ENCODE data around the gene ARL3.
"Not testable (repeated sequence)": the region's sequence is repeated elsewhere in the genome, so short reads cannot be mapped to it uniquely, and the experiment has no call there.

Gene ARL3

GRCh38 chr10:102702742-102703141, 11.5 kb downstream of the ARL3 start:
- no peak for DNase-seq (ENCODE audit: low read depth)

GRCh38 chr10:102701796-102702195, 12.4 kb downstream of the ARL3 start:
- DNase-seq (ENCODE audit: low read depth), result no peak

GRCh38 chr10:102701272-102701671, 12.9 kb downstream of the ARL3 start:
- no peak for DNase-seq (ENCODE audit: low read depth)

- DNase-seq (ENCODE audit: low read depth), result no peak
These were observed 15.3 kb downstream of the ARL3 start for GRCh38 chr10:102698894-102699293.

- DNase-seq (ENCODE audit: low read depth), result no peak
These were observed 17.5 kb downstream of the ARL3 start for GRCh38 chr10:102696736-102697135.

GRCh38 chr10:102695401-102695800, 18.8 kb downstream of the ARL3 start:
- DNase-seq (ENCODE audit: low read depth), result not testable (repeated sequence)

GRCh38 chr10:102691285-102692066, 22.7 kb downstream of the ARL3 start:
- no peak for DNase-seq (ENCODE audit: low read depth)

- no peak for DNase-seq (ENCODE audit: low read depth)
These were observed 30.5 kb downstream of the ARL3 start for GRCh38 chr10:102683736-102684135.

- no peak for DNase-seq (ENCODE audit: low read depth)
These were observed 31.2 kb downstream of the ARL3 start for GRCh38 chr10:102682981-102683380.

GRCh38 chr10:102682416-102682815, 31.8 kb downstream of the ARL3 start:
- no peak for DNase-seq (ENCODE audit: low read depth)

GRCh38 chr10:102681696-102682095, 32.5 kb downstream of the ARL3 start:
- no peak for DNase-seq (ENCODE audit: low read depth)

GRCh38 chr10:102679596-102679995, 34.6 kb downstream of the ARL3 start:
- DNase-seq (ENCODE audit: low read depth), result no peak

- no peak for DNase-seq (ENCODE audit: low read depth)
These were observed 35.3 kb downstream of the ARL3 start for GRCh38 chr10:102678842-102679289.

GRCh38 chr10:102678068-102678400, 36.2 kb downstream of the ARL3 start:
- no peak for DNase-seq (ENCODE audit: low read depth)

GRCh38 chr10:102677331-102678067, 36.7 kb downstream of the ARL3 start:
- no peak for DNase-seq (ENCODE audit: low read depth)

- no peak for DNase-seq (ENCODE audit: low read depth)
These were observed 37.5 kb downstream of the ARL3 start for GRCh38 chr10:102676534-102677315.

- DNase-seq (ENCODE audit: low read depth), result peak; percentile 96
These were observed 38.3 kb downstream of the ARL3 start for GRCh38 chr10:102675666-102676533.

- no peak for DNase-seq (ENCODE audit: low read depth)
These were observed 39.1 kb downstream of the ARL3 start for GRCh38 chr10:102675011-102675665.

- DNase-seq (ENCODE audit: low read depth), result no peak
These were observed 39.6 kb downstream of the ARL3 start for GRCh38 chr10:102674566-102674965.

GRCh38 chr10:102673819-102674511, 40.2 kb downstream of the ARL3 start:
- peak; percentile 45 for DNase-seq (ENCODE audit: low read depth)
